AG04450 (cell line): Measurements from ENCODE around the gene TMEM132E. TPM values are rescaled to one million over a fixed set of nuclear protein-coding genes. Genes with fewer than 3 reads are reported as not detected.

ENCODE experiments used
- CTCF ChIA-PET: fragments of 300-600, 350-600 bp; formaldehyde crosslinking; extraction: SDS; loops from one replicate; lab custom pipeline; 2022; ENCODE audit warnings: antibody characterized with exemption, inconsistent platforms; lab: Charles Lee
- POLR2A ChIA-PET: fragments of 350-600 bp; formaldehyde crosslinking; extraction: SDS; loops from one replicate; lab custom pipeline; 2021; ENCODE audit warnings: antibody characterized with exemption, inconsistent platforms; lab: Yijun Ruan, JAX
- DNase-seq: peaks from one replicate; pipeline ENCODE4 v3.0.0-alpha.2; 2011; ENCODE audit warnings: low read depth, low spot score
- H3K27ac ChIP-seq: one replicate; pipeline ENCODE4 v1.5.1; 2012; ENCODE audit warnings: low read depth, low read length, control low read depth
- H3K27me3 ChIP-seq: one replicate; pipeline ENCODE4 v1.6.0; 2012; ENCODE audit warnings: low read length; ENCODE audit not compliant: control insufficient read depth, insufficient read depth
- H3K4me3 ChIP-seq: 2 replicates; pipeline ENCODE4 v1.5.1; 2011; ENCODE audit warnings: mild to moderate bottlenecking, low read depth, low read length, control low read depth
- H3K9me3 ChIP-seq: 2 replicates; pipeline ENCODE4 v1.5.1; 2012; ENCODE audit warnings: low read length; ENCODE audit not compliant: control insufficient read depth, insufficient read depth
- polyA plus RNA-seq: library from polyadenylated mRNA; depleted of rRNA; stranded (reverse); fragments of >200 nt; gene quantifications from 2 replicates; pipeline ENCODE4 v1.2.3, GENCODE V29; 2011
- TF ChIP-seq, protein P1 (sequence below): IDR thresholded peaks from 2 replicates; pipeline ENCODE4 v1.5.1; 2011; ENCODE audit warnings: low read depth, low read length, control low read depth, inconsistent platforms

TMEM132E gene
- polyA plus RNA-seq, 1 experiment: not detected

- no peak for DNase-seq
- ChIA-PET POLR2A (no interaction called here), CTCF (no interaction called here)
- Histone ChIP-seq H3K27me3 (no peaks in the 10 kb centered on the region), H3K9me3 (no peaks in the 10 kb centered on the region), H3K27ac (no peak overlapping the region), H3K4me3 (no peak overlapping the region)
- TF ChIP-seq, protein P1, sequence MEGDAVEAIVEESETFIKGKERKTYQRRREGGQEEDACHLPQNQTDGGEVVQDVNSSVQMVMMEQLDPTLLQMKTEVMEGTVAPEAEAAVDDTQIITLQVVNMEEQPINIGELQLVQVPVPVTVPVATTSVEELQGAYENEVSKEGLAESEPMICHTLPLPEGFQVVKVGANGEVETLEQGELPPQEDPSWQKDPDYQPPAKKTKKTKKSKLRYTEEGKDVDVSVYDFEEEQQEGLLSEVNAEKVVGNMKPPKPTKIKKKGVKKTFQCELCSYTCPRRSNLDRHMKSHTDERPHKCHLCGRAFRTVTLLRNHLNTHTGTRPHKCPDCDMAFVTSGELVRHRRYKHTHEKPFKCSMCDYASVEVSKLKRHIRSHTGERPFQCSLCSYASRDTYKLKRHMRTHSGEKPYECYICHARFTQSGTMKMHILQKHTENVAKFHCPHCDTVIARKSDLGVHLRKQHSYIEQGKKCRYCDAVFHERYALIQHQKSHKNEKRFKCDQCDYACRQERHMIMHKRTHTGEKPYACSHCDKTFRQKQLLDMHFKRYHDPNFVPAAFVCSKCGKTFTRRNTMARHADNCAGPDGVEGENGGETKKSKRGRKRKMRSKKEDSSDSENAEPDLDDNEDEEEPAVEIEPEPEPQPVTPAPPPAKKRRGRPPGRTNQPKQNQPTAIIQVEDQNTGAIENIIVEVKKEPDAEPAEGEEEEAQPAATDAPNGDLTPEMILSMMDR: no peak
These were observed 35.9 kb downstream of the TMEM132E start for GRCh38 chr17:34615326-34615725.

DNA sequence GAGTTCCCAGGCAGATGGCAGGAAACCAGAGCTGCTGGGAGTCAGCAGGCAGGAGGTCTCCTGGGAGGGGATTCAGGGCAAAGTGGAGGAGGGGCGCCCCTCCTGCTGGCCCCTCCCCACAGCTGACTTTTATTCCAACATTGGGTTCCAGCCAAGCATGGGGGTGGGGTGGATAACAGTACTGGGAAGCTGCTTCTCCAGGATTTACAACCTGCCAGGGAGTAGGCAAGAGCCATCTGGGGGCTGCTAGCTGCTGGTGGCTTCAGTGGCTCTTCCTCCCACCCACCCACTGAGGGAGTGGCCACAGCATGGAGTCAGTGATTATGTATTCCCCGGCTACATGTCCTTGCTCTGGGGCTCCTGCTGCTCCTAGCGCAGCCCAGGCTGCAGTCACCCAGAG is 36.8 kb downstream of the TMEM132E start:
- Histone ChIP-seq H3K4me3 (no peak overlapping the region), H3K27ac (no peak overlapping the region), H3K9me3 (no peaks in the 10 kb centered on the region), H3K27me3 (no peaks in the 10 kb centered on the region)
- CTCF ChIA-PET: no interaction called here
- POLR2A ChIA-PET: no interaction called here
- DNase-seq: no peak
- TF ChIP-seq, protein P1: no peak

DNA sequence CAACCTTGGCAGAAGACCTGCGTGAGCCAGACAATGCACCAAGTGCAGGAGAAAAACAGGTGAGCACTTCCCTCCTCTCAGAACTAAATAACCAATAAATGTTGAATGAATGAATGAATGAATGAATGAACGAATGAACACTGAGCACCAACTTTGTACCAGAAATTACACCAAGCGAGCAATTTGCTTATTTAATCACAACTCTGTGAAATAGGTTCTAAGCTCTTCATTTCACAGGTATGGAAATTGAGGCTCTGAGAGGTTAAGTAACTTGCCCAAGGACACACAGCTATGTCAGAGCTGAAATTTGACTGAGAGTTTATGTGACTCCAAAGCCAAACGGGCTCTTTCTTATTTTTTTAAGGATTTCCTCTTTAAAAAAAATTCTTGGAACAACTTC is 38.0 kb downstream of the TMEM132E start:
- no peaks in the 10 kb centered on the region for H3K27me3 ChIP-seq
- no peak overlapping the region for H3K27ac ChIP-seq
- H3K4me3 ChIP-seq: no peak overlapping the region
- CTCF ChIA-PET: no interaction called here
- no peaks in the 10 kb centered on the region for H3K9me3 ChIP-seq
- DNase-seq: no peak
- POLR2A ChIA-PET: no interaction called here
- TF ChIP-seq, protein P1: no peak

- Histone ChIP-seq H3K27me3 (peaks cover 4% of the 10 kb centered on the region), H3K4me3 (no peak overlapping the region), H3K27ac (no peak overlapping the region), H3K9me3 (no peaks in the 10 kb centered on the region)
- TF ChIP-seq, protein P1: no peak
- DNase-seq: no peak
- POLR2A ChIA-PET: no interaction called here
- CTCF ChIA-PET: no interaction called here
These were observed 40.4 kb downstream of the TMEM132E start for GRCh38 chr17:34619687-34620217.

- no peak for DNase-seq
- H3K9me3 ChIP-seq: no peaks in the 10 kb centered on the region
- POLR2A ChIA-PET: no interaction called here
- CTCF ChIA-PET: no interaction called here
- H3K27ac ChIP-seq: no peak overlapping the region
- TF ChIP-seq, protein P1: no peak
- H3K4me3 ChIP-seq: no peak overlapping the region
- H3K27me3 ChIP-seq: peaks cover 10% of the 10 kb centered on the region
These were observed 41.1 kb downstream of the TMEM132E start for GRCh38 chr17:34620458-34620857.
